Midbrain (tissue), 1 donor: ENCODE data around the gene PPP6C.
"Not testable (repeated sequence)": the region's sequence is repeated elsewhere in the genome, so short reads cannot be mapped to it uniquely, and the experiment has no call there.

Experiments used
- DNase-seq: peaks from one replicate; lab custom pipeline; 2025; lab: John Stamatoyannopoulos, UW

PPP6C gene

GRCh38 chr9:125183054-125183453, 6.5 kb downstream of the PPP6C start:
- DNase-seq = no peak

DNA sequence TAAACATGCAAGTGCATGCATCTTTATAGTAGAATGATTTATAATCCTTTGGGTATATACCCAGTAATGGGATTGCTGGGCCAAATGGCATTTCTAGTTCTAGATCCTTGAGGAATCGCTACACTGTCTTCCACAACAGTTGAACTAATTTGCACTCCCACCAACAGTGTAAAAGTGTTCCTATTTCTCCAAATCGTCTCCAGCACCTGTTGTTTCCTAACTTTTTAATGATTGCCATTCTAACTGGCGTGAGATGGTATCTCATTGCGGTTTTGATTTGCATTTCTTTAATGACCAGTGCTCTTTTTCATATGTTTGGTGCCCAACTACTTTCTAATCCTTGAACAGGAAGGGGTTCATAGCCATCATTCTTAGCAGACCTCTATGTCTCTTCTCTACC, 7.8 kb downstream of the PPP6C start:
- not testable (repeated sequence) for DNase-seq

DNA sequence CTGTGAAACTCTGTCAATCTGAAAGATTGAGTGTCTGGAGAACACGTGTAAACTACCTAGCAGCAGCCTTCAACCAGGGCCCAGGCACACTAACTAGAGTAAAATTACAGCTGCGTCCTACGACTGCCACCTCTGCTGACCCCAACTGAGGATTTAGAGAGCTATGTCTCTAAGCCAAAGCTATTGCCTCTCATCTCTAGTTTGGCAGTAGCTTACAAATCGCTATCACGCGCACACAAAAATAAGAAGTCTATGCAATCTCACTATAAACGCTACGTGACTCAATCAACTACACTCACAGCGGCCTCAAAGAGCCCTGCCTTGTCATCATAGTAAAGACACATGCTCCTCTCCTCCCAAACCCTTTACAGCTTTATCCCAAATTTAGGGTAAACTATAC, 8.7 kb downstream of the PPP6C start:
- DNase-seq = no peak

GRCh38 chr9:125179776-125180175, 9.8 kb downstream of the PPP6C start:
- DNase-seq = not testable (repeated sequence)

GRCh38 chr9:125177888-125178287, 11.7 kb downstream of the PPP6C start:
- DNase-seq = no peak

DNA sequence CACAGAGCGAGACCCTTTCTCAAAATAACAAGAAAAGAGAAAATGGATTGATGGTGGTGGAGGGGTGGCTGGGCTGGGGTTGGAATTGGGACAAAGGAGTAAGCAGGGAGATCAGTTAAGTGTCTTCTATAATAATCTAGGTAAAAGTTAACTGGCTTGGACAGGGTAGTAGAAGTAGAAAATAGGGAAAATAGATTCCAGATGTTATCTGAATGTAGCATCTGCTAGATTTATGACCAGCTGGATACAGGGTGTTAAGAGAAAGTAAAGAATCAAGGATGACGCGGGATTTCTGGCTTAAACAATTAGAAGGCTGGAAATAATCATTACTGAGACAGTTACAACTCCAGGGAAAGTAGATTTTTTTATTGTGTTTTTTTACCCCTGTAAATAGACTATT, 13.0 kb downstream of the PPP6C start:
- no peak for DNase-seq

DNA sequence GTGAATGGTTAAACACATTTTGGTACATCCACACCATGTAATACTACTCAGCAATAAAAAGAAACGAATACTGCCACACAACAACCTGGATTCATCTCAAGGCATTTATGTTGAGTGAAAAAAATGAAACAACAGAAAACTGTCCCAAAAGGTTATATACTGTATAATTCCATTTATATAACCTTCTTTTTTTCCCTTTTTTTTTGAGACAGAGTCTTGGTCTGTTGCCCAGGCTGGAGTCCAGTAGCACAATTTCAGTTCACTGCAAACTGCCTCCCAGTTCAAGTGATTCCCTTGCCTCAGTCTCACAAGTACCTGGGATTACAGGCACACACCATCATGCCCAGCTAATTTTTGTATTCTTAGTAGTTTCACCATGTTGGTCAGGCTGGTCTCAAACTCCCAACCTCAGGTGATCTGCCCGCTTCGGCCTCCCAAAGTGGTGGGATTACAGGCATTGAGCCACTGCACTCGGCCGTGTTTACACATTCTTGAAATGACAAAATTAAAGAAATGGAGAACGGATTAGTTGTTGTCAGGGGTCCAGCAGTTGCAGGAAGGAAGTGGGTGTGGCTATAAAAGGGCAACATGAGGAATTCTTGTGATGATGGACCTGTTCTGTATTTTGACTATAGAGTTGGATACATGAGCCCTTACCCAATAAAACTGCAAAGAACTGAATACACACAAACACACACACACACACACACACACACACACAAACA, 17.4 kb downstream of the PPP6C start:
- no peak for DNase-seq

DNA sequence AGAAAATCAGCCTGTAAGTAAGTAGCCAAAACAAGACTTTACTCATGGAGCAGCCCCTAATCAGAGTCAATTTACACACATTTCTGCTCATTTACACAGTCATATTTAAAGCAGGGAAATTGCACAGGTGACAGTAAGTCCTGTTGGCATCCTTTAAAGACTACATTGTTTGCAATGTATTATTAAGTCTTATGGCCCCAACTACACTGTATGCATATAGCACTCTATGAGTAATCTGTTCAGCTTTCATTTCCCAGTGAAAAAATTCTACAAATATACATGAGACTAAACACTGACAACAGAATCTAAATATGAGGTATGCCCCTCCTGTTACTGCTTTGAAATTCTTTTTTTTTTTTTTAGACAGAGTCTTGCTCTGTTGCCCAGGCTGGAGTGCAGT, 19.7 kb downstream of the PPP6C start:
- no peak for DNase-seq

GRCh38 chr9:125166762-125167161, 22.8 kb downstream of the PPP6C start:
- no peak for DNase-seq

- not testable (repeated sequence) for DNase-seq
Measured at GRCh38 chr9:125162891-125163290, 26.7 kb downstream of the PPP6C start.

GRCh38 chr9:125161284-125161918, 28.2 kb downstream of the PPP6C start:
- no peak for DNase-seq

DNA sequence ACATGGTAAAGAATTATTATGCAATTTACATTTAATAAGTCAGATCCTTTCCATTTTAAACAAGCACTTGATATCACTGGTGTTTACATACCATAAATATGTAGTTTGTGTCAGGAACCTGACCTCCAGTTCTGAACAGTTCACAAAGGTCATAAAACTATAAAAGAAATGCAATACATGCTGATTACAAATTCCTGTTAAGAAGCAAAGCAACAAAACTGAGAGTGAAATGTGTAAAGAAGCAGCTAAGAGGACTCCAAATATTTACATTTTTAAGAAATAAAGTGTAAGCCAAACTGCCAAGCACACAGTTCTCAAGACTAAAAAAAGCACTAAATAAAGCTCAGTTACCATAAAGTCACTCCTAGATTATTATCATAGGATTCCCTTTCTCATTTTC, 28.9 kb downstream of the PPP6C start:
- no peak for DNase-seq

GRCh38 chr9:125156551-125156950, 33.1 kb downstream of the PPP6C start:
- DNase-seq = no peak

- DNase-seq = no peak
Measured at GRCh38 chr9:125153712-125154367, 35.8 kb downstream of the PPP6C start.

DNA sequence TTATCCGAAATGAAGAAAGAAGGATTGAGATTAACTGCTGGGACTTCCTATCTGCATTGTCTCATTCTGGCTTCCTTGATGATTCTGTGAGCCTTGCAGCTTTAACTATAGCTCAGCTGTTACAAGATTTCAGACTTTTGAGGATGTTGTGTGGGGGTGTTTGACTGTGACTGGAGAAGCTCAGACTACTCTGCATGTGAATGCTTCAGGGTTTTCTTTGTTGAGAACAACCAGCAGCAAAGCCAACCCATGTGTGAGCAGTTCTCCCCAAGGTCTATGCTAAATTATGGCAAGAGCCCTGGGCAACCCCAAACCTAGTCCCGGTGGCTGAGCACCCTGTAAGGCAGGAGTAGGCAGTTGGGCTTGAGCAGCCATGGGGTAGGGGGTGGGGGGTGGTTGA, 37.9 kb downstream of the PPP6C start:
- DNase-seq = no peak

- DNase-seq = no peak
Measured at GRCh38 chr9:125150349-125151245, 39.0 kb downstream of the PPP6C start.

GRCh38 chr9:125147401-125147951, 42.1 kb downstream of the PPP6C start:
- no peak for DNase-seq

DNA sequence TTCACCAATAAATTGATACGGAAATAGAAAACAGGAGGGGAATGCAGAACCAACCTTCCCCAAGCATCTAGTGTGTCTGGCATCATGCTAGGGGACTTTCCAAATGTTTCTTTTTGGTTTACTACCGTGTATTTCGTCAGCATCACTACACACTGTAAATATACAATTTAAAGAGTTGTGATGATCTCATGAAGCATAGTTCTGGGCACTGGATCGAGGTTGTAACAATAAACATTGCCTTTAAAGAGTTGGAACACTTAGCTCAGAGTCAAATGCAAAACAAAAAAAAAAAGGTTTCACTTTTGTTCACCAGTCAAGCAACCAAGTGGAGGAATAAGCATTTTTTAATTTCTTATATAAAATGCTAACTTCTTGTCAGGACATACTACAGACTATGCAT, 43.4 kb downstream of the PPP6C start:
- no peak for DNase-seq

DNA sequence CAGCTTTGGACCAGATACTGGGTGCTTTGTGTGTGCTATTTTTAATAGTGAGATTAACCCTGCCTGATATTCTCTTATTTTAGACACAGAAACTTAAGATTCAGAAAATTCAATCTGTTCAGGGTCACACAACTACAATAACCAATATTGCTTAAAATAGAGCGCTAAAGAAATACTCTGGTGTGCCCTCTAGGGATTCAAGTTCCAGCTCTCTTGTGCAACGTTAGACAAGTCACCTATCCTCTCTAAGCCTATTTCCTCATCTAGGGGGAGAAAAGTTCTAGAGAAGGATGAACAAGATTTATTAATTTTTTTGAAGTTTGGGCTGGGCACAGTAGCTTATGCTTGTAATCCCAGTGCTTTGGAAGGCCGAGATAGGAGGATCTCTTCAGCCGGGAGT, 44.2 kb downstream of the PPP6C start:
- DNase-seq = no peak

DNA sequence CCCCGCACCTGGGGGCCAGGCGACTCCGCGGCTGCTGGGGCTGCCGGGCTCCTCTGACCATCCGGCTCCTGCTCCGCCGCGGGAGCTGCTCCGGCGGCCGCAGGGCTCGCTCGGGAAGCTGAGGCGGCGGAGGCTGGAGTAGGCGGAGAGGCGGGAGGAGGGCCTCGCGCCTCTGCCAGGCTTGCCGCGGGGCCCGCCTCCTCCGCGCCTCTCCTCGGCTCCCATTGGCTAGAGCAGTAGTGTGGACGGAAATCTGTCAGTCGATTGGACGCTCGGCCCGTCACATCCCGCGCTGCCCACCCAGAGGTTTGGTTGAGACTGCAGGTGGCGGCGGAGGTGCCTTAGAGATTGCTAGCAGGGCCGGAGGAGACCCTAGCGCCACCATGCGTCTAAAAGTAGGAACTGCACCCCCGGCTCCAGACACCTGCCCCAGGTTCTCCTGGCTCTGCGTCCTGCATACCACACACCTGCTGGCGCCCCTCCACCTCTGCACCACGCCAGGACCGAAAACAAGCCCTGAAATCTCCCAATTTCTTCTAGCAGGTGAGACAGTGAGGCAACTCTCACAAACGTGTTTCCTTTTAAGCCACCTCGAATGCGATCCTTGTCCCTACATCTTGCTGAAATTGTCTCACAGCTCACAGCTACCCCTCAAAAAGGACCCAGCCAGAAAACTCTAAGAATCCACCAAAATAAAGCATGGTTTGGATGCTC, 46.1 kb downstream of the PPP6C start, which contains the start of gene SCAI:
SCAI (minus strand) TSS at position 152 of the 714 bp plus-strand sequence; CDS start at position 61, 91 bp downstream.
- DNase-seq = peak; percentile 99
